Breast epithelium (tissue), 3 donors: ENCODE data around the gene SPOUT1.

Experiments
- POLR2A ChIP-seq: fragments of 450-650 bp; IDR thresholded peaks from one replicate; pipeline ENCODE4 v1.6.1; 2016; ENCODE audit warnings: antibody characterized with exemption, mild to moderate bottlenecking, moderate library complexity
- POLR2AphosphoS5 ChIP-seq, 3 donors: sonication (generic); formaldehyde crosslinking; IDR thresholded peaks; one replicate each; pipeline ENCODE4 v1.6.1; 2017; ENCODE audit warnings: antibody characterized with exemption in 3 of 3
- TF ChIP-seq, protein P1 (sequence below), 3 donors: fragments of 450-650 bp; IDR thresholded peaks; one replicate each; pipeline ENCODE4 v1.5.1; 2016 to 2017; ENCODE audit warnings: antibody characterized with exemption in 3 of 3, mild to moderate bottlenecking in 3 of 3, moderate library complexity in 3 of 3

GRCh38 chr9:128774804-128775203, 54.8 kb downstream of the SPOUT1 start:
- TF ChIP-seq, protein P1, sequence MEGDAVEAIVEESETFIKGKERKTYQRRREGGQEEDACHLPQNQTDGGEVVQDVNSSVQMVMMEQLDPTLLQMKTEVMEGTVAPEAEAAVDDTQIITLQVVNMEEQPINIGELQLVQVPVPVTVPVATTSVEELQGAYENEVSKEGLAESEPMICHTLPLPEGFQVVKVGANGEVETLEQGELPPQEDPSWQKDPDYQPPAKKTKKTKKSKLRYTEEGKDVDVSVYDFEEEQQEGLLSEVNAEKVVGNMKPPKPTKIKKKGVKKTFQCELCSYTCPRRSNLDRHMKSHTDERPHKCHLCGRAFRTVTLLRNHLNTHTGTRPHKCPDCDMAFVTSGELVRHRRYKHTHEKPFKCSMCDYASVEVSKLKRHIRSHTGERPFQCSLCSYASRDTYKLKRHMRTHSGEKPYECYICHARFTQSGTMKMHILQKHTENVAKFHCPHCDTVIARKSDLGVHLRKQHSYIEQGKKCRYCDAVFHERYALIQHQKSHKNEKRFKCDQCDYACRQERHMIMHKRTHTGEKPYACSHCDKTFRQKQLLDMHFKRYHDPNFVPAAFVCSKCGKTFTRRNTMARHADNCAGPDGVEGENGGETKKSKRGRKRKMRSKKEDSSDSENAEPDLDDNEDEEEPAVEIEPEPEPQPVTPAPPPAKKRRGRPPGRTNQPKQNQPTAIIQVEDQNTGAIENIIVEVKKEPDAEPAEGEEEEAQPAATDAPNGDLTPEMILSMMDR (IDR thresholded peaks at IDR 0.05) = no peak
- TF ChIP-seq POLR2A (no peak), POLR2AphosphoS5 (IDR thresholded peaks at IDR 0.05) (no peak)
